GM21423 (cell line): ENCODE data around the gene COL13A1.

Experiments used
- ATAC-seq: cut with Tn5 transposase; IDR thresholded peaks from one replicate; pipeline ENCODE4 v1.9.1; 2021; ENCODE audit warnings: mild to moderate bottlenecking, moderate library complexity; ENCODE audit not compliant: unreplicated experiment

The COL13A1 gene

DNA sequence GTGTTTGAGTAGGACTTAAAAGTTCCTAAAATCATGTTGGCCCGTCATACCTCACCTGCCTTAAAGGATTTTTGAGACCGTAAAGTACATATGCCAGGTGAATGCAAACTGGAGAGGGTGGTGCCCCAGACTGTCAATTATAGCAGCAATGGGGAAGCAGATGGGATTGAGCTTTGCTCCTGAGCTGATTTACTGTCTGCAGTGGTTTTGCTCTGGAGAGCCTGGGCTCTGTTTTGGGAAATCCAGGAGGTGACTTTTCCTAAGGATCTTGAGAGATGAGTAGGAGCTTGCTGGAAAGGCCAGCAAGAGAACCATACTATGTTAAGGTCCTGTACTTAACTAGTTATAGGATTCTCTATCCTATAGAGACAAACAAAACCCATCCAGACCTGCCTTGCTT is 43.0 kb downstream of the COL13A1 start:
- no peak for ATAC-seq

DNA sequence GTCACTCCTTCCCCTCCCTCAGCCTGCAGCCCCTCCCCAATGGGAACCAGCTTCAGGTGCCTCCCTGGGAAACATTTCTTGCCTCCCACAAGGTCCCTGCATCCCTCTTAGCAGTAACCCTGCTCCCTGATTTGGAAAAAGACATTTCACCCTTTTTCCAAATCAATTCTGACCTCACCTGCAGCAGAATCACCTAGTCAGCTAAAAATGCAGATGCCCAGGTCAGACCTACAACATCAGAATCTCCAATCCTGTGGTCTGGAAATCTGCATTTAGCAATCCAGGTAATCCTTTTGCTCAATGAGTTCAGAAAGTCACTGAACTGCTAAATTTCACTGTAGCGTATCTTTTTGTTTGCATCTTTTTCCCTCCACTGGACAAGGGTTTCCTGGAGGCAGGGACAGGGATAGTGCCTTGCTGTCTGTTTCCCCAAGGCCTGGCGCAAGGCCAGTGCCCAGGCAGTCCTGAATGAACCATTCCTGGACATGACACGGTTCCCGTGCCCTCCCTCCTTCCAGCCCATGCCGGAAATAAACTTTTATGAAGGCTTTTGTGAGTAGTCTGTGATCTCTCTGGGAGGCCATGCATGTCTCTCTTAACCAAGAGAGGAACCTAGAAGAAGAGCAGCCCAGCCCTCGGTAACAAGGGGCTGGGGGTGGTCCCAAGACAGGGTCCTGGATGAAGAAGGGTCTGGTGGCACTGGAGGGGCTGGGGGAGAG is 44.0 kb downstream of the COL13A1 start:
- ATAC-seq = no peak

DNA sequence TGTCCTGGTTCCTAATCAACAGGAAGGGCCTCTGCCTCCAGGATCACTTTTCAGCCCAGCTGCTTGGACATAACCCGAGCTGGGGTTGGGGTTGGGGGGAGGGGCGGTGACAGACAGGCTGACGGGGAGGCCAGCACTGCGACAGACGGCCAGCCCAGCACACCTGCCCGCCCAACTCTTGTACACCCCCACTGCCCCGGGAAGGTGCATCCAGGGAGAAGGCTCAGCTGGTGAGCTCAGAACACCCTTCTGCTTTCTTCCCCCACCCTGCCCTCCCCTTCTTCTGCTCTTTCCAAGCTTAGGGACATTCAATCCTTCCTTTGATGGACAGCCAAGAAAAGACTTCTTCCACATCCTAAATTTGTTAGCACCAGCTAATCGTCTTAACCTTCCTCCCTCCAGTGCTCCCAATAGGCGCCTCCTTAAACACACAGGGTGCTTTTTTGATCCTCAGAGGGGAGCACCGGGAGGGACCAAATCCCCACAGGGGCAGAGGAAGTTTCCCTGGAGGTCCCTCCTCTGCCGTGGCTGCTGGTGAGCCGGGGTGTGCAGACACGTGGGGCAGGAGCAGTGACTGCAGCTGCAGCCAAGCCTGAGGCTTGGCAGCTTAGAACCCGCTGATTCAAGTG is 44.7 kb downstream of the COL13A1 start:
- ATAC-seq = no peak

DNA sequence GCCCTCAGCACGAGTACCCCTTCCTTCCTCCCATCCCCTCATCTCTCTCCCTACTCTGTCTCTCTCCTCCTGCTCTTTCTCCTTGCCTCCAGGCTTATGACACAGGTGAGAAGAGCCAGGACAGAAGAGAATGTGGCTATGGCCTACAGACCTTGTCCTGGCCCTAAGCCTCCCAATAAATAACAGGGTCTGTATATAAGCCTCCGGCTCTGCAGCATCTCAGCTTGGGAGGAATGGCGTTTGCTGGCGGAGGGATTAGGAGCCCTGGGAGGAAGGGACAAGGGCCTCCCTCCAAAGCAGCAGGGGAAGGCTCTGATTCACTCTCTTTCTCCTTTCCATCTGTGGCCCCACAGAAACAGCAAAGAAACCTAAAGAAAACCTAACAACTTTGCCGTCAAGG is 45.8 kb downstream of the COL13A1 start:
- ATAC-seq = no peak

DNA sequence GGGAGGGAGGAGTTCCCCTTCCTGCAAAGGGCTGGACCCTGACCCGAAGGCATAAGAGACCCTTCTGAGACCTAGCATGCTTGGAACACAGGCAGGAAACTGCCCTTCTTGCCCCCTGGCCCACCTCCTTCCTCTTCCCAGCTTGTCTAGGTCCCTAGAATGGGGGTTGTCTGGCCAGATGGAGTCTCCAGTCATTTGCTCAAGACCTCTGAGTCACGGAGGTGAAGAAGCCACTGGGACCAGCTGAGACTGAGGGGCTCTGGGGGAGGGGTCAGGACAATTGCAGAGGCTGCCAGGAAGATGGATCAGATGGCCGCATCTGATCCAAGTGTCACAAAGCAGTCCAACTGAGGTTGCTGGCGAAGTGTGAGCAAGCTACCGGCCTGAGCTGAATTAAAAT is 46.2 kb downstream of the COL13A1 start:
- ATAC-seq = no peak

DNA sequence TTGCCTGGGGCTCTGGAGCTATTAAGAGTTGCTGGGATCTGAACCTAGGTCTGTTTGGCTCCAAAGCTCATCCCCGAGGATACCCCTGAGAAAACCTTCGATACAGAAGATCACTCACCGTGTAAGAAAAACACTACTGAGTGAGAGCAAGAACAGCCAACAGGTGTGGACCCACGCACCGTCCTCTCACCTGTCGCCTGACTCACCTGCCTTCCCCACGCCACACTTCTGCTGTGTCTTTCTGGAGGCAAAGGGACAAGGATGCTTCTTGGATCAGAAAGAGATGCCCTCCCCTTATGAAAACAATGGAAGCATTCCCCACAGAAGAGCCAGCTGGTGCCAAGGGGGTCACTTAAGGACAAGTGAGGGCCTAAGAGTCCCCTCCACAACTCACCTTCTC is 46.7 kb downstream of the COL13A1 start:
- no peak for ATAC-seq

DNA sequence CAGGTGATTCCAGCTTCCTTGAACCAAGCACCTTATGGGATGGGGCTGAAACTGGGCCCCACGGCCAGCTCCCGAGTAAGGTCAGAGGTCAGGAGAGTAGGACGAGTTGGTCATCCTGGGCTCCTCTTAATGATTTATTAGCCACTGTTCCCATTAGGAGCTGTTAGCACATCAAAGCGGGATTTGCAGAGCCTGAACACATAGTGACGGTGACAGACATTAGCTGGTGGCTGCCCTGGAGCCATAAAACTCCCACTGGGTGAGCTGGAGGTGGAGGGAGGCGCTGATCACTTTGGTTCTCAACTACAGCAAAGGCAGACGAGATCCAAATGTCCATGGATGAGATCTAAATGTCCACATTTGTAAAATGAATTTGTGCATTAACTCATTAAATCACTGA is 48.1 kb downstream of the COL13A1 start:
- ATAC-seq = no peak

DNA sequence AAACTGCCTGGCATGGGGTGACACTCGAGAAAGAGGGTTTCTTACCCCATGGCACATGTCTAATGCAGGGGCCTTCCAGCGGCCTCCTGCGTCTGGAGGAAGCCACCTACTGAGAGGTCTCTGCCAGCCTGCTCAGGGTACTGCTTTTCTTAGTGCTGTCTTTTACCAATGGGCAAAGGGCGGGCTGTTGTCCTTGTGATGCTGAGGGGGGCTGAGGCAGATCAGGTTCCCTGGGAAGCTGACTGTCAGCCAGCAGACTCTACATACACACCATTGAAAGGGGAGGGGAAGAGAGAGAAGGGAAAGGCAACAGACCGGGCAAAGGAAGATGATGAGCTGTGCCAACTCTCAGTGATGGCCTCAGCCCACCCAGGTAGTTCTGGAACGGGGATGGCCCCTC is 48.7 kb downstream of the COL13A1 start:
- no peak for ATAC-seq

DNA sequence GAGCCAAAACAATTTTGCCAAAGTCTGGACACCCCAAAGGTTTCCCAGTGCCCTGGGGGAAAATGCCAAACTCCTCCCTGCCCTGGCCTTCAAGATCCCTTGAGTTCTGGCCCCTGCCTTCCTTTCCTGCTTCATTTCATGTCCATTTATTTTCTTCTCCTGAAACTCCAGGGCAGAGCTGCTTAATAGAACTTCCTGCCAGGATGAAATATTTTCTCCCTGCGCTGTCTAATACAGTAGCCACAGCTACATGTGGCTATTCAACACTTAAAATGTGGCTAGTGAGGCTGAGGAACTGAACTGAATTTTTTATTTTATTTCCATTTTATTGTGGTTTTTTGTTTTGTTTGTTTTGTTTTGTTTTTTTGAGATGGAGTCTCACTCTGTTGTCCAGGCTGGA is 49.6 kb downstream of the COL13A1 start:
- no peak for ATAC-seq

DNA sequence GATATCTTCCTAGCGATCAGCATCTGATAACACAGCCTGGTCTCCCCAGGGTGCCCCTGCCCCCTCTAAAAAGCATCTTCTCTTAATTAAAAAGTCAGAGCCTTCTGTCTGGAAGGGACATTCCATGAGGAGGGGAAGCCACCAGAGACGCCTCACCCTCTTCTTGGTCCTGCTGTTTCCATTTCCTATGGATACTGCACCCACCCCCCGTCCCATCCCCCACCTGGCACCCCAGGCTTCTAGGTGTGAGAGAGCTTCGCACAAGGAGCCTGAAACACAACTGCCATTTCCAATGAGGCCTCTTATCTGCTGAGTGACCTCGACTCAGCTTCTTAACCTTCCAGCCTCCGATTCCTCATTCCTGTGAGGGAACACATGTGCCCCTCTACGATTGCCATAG is 51.4 kb downstream of the COL13A1 start:
- ATAC-seq = no peak

DNA sequence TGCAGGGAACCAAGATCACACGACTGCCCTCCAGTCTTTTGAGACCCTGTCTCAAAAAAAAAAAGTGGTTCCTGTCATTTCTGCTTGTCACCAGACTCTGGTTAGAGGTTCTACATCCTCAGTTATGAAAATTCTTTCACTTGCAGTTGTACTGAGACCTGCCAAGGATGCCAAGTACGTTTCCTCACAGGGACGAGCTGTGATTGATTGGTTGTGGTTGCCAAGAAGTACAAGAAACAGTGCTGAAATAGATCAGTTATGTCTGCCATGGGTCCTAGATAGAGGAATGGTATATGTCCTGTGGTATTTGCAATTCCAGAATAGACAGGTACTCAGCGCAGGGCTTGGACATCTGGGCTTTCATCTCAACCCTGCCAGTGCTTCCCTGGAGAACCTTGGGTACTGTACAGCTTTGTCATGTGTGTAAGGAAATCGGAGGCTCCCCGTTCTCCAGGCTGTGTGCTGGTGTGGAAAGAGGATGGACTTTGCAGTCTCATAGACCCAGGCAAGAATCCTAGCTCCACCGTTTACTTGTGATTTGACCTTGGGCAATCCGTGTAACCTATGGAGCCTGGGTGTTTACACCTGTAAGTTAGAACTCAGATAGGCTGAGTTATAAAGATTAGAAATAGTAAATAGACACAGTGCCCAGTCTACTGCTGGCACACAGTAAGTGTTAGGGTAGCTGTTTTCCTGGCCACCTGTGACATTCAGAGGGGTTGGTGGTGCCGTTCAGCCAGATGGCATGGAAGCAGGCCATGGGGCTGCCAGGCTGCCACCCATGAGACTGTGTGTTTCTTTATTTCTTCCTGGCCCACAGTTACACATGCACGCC is 53.0 kb downstream of the COL13A1 start:
- no peak for ATAC-seq

DNA sequence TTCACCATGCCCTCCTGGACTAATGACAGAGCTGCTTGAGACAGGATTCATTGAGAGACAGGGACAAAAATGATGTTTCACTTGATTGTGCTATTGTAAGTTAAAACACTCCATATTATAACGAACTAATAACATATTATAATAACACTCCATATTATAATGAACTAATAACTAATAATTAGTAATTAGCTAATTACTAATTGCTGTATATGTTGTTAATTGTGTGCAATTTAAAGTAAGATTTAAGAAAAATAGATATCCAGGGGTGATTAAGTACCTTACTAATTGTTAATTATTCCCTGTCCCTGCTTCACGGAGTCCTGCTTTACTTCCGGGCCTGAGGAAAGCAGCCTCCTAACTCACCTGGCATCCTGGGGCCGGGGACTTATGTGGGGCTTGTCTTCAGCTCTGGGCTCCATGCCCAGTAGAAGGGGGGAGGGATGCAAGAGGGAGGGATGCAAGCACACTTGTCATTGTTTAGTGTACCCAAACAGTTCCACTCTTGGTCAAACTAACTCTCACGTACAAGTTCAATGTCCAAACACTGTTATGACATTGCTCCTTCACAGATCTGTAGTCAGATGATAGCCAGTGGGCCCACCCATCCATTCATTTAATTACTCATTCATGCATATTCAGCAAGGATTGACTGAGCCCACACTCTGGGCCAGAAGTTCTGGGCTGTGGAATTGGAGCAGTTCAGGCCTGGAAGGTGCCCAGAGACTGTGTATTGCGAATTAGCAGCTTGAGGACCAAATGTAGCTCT is 53.8 kb downstream of the COL13A1 start:
- ATAC-seq = no peak

DNA sequence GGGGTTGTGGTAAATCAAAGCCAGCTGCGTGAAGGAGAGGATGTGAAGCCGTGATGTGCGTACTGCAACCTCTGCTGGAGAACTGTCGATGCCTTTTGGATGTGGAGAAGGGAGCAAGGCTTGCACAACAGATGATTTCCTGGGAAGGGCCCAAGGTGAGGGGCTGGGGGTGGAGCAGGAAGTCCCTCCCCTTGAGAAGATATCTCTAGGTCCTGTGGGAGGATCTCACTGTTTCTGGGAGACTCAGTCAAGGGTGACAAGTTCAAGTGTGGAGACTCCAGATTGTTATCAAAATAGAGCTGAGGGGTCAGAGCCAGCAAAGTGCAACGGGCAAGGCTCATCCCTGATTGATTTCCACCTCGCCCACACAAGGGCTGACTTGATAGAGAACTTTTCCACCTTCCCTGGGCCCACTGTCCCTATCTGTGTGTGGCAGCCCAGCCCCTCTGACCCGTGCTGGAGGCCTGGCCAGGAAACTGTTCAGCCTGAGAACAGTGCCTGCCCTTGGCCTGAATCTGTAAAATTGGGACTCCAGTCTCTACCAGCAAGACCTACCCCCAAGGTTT is 55.0 kb downstream of the COL13A1 start:
- ATAC-seq = no peak

DNA sequence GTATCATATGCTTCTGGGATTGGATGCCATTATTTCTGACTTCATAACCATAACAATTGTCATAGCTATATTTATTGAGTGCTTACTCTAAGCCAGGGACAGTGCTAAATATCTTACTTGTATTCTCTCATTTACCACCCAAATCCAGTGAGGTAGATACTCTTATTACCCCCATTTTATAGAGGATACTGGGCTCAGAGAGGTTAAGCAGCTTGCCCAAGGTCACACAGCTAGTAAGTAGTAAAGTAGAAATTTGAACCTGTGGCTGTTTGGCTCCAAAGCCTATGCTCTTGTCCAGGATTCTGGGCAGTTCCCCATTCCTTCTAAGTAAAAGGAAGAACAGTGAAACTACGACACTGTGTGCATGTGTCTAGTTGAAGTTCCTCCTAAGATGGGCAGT is 56.5 kb downstream of the COL13A1 start:
- no peak for ATAC-seq

DNA sequence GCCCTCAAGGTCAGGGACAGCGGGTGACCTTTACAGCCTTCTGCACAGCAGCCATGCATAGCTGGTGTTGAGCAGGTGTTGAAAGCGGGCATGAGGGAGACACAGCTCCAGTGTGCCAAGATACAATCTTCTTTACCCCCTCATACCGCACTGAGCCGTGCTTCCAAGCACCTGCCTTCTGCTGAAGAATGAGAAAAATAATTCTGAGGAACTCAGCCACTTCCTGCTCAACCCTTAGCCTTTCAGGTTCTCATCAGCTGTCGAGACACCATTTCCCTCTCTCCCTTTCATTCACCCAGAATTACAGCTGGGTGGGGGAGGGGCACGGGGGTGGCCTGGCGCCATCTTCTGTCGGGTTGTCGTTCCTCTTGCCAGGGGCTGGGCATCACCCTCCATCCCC is 58.6 kb downstream of the COL13A1 start:
- no peak for ATAC-seq

DNA sequence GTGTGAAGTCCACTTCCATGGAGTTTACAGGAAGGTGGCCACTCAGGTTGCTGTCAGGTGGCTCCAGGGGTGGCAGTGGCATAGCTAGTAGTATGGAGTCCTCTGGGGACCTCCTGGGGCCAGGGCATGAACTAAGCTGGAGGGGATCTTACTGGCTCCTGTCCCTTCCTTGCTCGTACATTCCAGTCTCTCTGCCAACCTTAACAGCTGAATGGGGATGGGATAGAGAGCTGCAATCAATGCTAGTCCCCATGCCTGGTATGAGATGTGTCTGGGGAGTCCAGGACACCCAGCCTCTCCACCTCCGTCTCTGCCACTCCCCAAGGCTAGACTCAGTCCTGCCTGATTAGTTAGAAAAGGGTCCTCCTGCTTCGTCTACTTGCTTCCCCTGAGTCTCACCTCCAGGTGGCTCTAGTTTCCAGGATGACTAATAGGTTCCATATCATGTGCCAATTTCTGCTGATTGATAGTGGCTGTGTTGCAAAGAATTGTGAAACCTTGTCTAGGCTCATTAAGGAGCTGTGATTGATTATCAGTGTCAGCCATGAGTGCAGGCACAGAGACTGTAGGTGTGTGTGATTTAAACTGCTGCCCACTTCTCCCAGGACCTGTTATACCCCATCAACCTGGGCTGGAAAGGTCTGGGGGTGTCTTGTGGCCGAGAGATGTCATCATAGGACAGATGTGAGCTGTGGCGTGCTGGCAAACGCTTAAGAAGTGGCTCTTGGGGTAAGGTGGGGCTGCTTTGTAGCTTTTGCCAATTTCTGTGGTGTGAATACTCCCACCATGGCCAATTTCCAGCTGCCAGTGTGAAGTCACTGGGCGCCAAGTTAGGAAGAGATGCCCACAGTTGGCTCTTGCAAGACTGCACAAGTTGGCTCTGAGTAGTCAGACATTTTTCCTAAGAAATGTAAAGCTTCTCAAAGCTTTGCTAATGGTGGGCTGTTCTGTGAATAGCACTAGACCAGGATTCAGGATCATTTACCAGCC is 59.8 kb downstream of the COL13A1 start:
- no peak for ATAC-seq

DNA sequence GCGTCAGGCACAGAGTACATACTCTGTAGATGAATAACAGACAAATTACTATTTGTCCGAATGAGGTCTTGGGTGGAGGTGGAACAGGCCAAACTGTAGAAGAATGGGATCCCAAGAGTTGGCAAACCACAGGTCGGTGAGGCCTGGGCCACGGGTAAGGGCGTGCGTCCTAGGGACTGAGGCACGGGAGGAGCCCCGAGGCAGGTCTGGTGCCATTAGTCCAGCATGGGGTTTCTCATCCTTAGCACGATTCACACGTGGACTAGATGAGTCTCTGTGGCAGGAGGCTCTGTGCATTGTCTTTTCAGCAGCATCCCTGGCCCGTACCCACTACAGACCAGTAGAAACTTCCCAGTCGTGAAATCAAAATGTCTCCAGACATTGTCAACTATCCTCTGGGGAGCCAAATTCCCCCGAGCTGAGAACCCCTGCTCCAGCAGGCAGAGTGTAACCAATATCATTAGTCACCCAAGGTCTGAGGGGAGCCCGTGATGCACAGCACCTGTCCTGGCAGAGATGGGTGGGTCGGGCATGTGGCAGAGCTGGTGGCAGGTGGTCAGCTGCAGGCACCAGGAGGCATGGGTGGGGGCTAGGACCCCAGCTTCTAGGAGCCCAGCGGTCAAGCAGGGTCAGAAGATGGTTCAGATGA is 61.3 kb downstream of the COL13A1 start:
- ATAC-seq = no peak

DNA sequence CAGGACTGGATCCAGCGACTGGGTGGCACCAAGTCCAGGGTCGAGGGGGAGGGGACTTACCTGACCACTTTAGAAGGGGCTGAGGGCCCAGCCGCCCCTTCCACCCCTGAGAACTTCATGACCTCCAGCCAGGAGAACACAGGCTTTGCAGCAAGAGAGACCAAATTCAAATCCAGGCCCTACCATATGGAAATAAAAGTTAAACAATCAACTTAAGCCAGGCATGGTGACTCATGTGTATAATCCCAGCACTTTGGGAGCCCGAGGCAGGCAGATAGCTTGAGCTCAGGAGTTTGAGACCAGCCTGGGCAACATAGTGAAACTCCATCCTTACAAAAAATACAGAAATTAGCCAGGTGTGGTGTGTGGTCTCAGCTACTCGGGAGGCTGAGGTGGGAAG is 61.9 kb downstream of the COL13A1 start:
- ATAC-seq = no peak

DNA sequence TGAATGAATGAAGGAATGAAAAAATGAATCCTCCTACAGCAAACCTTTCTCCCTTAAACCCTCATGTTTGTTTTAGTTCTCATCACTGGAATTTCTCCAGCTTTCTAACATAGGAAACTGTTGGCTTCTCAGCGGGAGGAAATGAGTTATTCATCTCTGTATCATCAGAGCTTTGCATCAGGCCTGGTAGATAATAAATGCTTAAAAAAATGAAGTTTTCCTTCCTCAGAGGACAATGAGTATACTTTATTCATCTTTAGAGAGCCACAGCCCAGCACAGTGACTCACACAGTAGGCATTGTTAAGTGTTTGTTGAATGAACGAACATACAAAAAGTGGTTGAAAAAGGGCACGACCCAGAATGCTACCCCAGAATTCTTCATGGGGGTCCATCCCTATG is 62.6 kb downstream of the COL13A1 start:
- ATAC-seq = no peak
